Lung (tissue), 12 donors: ENCODE results near the gene MAML3. TPM values are rescaled to one million over a fixed set of nuclear protein-coding genes. Genes with fewer than 3 reads are reported as not detected.

Source experiments
- ATAC-seq: fragments of 200-7000 bp; cut with Tn5 transposase; one replicate; pipeline ENCODE4 v1.9.1; 2020; ENCODE audit warnings: moderate number of reproducible peaks; ENCODE audit not compliant: insufficient read depth, low FRiP score
- DNase-seq, 3 donors: peaks; one replicate each; pipeline ENCODE4 v3.0.0-alpha.2; 2013 to 2017
- H3K27ac ChIP-seq, 2 donors: one replicate each; pipeline ENCODE4 v1.5.1; 2013; ENCODE audit warnings: mild to moderate bottlenecking in 2 of 2, moderate library complexity in 2 of 2, control low read depth in 1 of 2, inconsistent platforms in 1 of 2, low read depth in 1 of 2, low read length in 1 of 2
- H3K27me3 ChIP-seq, 3 donors: one replicate each; pipeline ENCODE4 v1.5.1; 2013; ENCODE audit warnings: low read length in 2 of 3; ENCODE audit not compliant: control insufficient read depth in 3 of 3, insufficient read depth in 3 of 3
- H3K36me3 ChIP-seq, 4 donors: one replicate each; pipeline ENCODE4 v1.5.1; 2013; ENCODE audit warnings: low read length in 4 of 4, mild to moderate bottlenecking in 1 of 4, moderate library complexity in 1 of 4; ENCODE audit not compliant: control insufficient read depth in 4 of 4, insufficient read depth in 4 of 4
- H3K4me1 ChIP-seq, 5 donors: one replicate each; pipeline ENCODE4 v1.5.1; 2013; ENCODE audit warnings: low read length in 5 of 5, mild to moderate bottlenecking in 2 of 5, moderate library complexity in 1 of 5; ENCODE audit not compliant: control insufficient read depth in 5 of 5, insufficient read depth in 5 of 5
- H3K4me3 ChIP-seq: one replicate; pipeline ENCODE4 v1.5.1; 2013; ENCODE audit warnings: mild to moderate bottlenecking, control low read depth, moderate library complexity
- H3K9ac ChIP-seq, 2 donors: one replicate each; pipeline ENCODE4 v1.5.1; 2013; ENCODE audit warnings: low read length in 2 of 2, control low read depth in 1 of 2; ENCODE audit not compliant: insufficient read depth in 1 of 2
- H3K9me3 ChIP-seq, 4 donors: one replicate each; pipeline ENCODE4 v1.5.1; 2013; ENCODE audit warnings: low read length in 3 of 4, mild to moderate bottlenecking in 1 of 4, moderate library complexity in 1 of 4; ENCODE audit not compliant: control insufficient read depth in 4 of 4, insufficient read depth in 3 of 4
- CTCF ChIP-seq: IDR thresholded peaks from 2 replicates; pipeline ENCODE4 v1.5.1; 2012; ENCODE audit warnings: mild to moderate bottlenecking; ENCODE audit errors: control extremely low read depth, extremely low read depth
- WGBS, 2 donors: extraction: QIAGEN DNeasy Blood & Tissue Kit; methylation state at CpG; one replicate each; pipeline ENCODE4 v1.1.7; 2013; 5-methylcytosine and 5-hydroxymethylcytosine counted together
- polyA plus RNA-seq, 2 donors: library from polyadenylated mRNA; stranded (reverse); fragments of 200-250 nt; gene quantifications; one replicate each; pipeline ENCODE4 v1.2.1, GENCODE V29; 2013
- total RNA-seq, 2 donors: library from RNA; depleted of rRNA in 1 of 2; stranded (reverse); fragments of >200 nt in 1 of 2; gene quantifications; one replicate each; pipeline ENCODE4 v1.2.1, GENCODE V29; 2014 to 2021
- donor health status: control.
- donor health status: control.
- donor health status: Bipolar disorder and iron deficiency.
- donor health status: healthy.
- donor health status: DM: yes; HTN: yes; CAD: no.

MAML3 gene
- total and polyA plus RNA-seq, 4 donors = 3.0 to 16.4 (median 8.5) TPM

- Histone ChIP-seq H3K9ac (no peak overlapping the region), H3K4me3 (no peak overlapping the region), H3K27me3 (no peaks in the 10 kb centered on the region), H3K9me3 (no peaks in the 10 kb centered on the region), H3K36me3 (no peaks in the 10 kb centered on the region), H3K27ac (no peak overlapping the region), H3K4me1 (no peaks in the 10 kb centered on the region)
- WGBS, 2 donors = 81% methylated on average over 3 of the region's 3 CpGs
- no peak for DNase-seq
- TF ChIP-seq CTCF = no peak
- ATAC-seq = no peak
Observed at GRCh38 chr4:140110542-140111215, 43.3 kb downstream of the MAML3 start.

- no peak for ATAC-seq
- no peak overlapping the region for H3K27ac ChIP-seq
- no peak for TF ChIP-seq CTCF
- no peak overlapping the region for H3K4me3 ChIP-seq
- WGBS, 2 donors = 86 to 89% methylated on average over 7 of the region's 7 CpGs
- no peaks in the 10 kb centered on the region for H3K36me3 ChIP-seq
- no peak overlapping the region for H3K9ac ChIP-seq
- no peaks in the 10 kb centered on the region for H3K4me1 ChIP-seq
- no peaks in the 10 kb centered on the region for H3K9me3 ChIP-seq
- no peak for DNase-seq
- no peaks in the 10 kb centered on the region for H3K27me3 ChIP-seq
Observed at GRCh38 chr4:140109737-140110136, 44.2 kb downstream of the MAML3 start.

- Histone ChIP-seq H3K9me3 (no peaks in the 10 kb centered on the region), H3K27me3 (no peaks in the 10 kb centered on the region), H3K27ac (no peak overlapping the region), H3K4me1 (no peaks in the 10 kb centered on the region), H3K36me3 (no peaks in the 10 kb centered on the region), H3K9ac (no peak overlapping the region), H3K4me3 (no peak overlapping the region)
- 55 to 73% methylated on average over 4 of the region's 4 CpGs for WGBS, 2 donors
- no peak for ATAC-seq
- no peak for DNase-seq
- no peak for TF ChIP-seq CTCF
Observed at GRCh38 chr4:140109292-140109691, 44.7 kb downstream of the MAML3 start.

GRCh38 chr4:140108713-140109230 lies 45.2 kb downstream of the MAML3 start:
- Histone ChIP-seq H3K4me1 (no peaks in the 10 kb centered on the region), H3K9ac (no peak overlapping the region), H3K36me3 (no peaks in the 10 kb centered on the region), H3K27ac (no peak overlapping the region), H3K9me3 (no peaks in the 10 kb centered on the region), H3K27me3 (no peaks in the 10 kb centered on the region), H3K4me3 (no peak overlapping the region)
- ATAC-seq = no peak
- TF ChIP-seq CTCF = no peak
- no peak for DNase-seq
